Measurements from ENCODE around the gene SLCO4A1.
A peak's percentile ranks its signal among the peaks of the same experiment; 100 is the strongest.

SLCO4A1 gene

GRCh38 chr20:62685781-62686555, 43.7 kb downstream of the SLCO4A1 start:
- no peak for DNase-seq (ENCODE audit: low read depth)

- DNase-seq (ENCODE audit: low read depth), result no peak
Observed at GRCh38 chr20:62686869-62687830, 44.8 kb downstream of the SLCO4A1 start.

GRCh38 chr20:62688083-62688482, 45.8 kb downstream of the SLCO4A1 start:
- no peak for DNase-seq (ENCODE audit: low read depth)

GRCh38 chr20:62688855-62689460, 46.7 kb downstream of the SLCO4A1 start:
- peak; percentile 47 for DNase-seq (ENCODE audit: low read depth)

GRCh38 chr20:62689861-62690260, 47.6 kb downstream of the SLCO4A1 start:
- no peak for DNase-seq (ENCODE audit: low read depth)

- no peak for DNase-seq (ENCODE audit: low read depth)
Observed at GRCh38 chr20:62690261-62690820, 48.0 kb downstream of the SLCO4A1 start.

- no peak for DNase-seq (ENCODE audit: low read depth)
Observed at GRCh38 chr20:62691487-62691886, 49.2 kb downstream of the SLCO4A1 start.

GRCh38 chr20:62692176-62692575, 49.9 kb downstream of the SLCO4A1 start:
- no peak for DNase-seq (ENCODE audit: low read depth)

GRCh38 chr20:62692801-62693523, 50.7 kb downstream of the SLCO4A1 start:
- no peak for DNase-seq (ENCODE audit: low read depth)

- no peak for DNase-seq (ENCODE audit: low read depth)
Observed at GRCh38 chr20:62693524-62693922, 51.2 kb downstream of the SLCO4A1 start.

- DNase-seq (ENCODE audit: low read depth), result no peak
Observed at GRCh38 chr20:62694106-62694505, 51.8 kb downstream of the SLCO4A1 start.

GRCh38 chr20:62694868-62695267, 52.6 kb downstream of the SLCO4A1 start:
- no peak for DNase-seq (ENCODE audit: low read depth)

GRCh38 chr20:62695448-62696414, 53.4 kb downstream of the SLCO4A1 start:
- DNase-seq (ENCODE audit: low read depth), result no peak

GRCh38 chr20:62696434-62696957, 54.2 kb downstream of the SLCO4A1 start:
- no peak for DNase-seq (ENCODE audit: low read depth)

- no peak for DNase-seq (ENCODE audit: low read depth)
Observed at GRCh38 chr20:62696989-62697388, 54.7 kb downstream of the SLCO4A1 start.

GRCh38 chr20:62697468-62697912, 55.2 kb downstream of the SLCO4A1 start:
- DNase-seq (ENCODE audit: low read depth), result no peak

GRCh38 chr20:62698231-62698630, 55.9 kb downstream of the SLCO4A1 start:
- DNase-seq (ENCODE audit: low read depth), result no peak

- DNase-seq (ENCODE audit: low read depth), result no peak
Observed at GRCh38 chr20:62699296-62699695, 57.0 kb downstream of the SLCO4A1 start.

- no peak for DNase-seq (ENCODE audit: low read depth)
Observed at GRCh38 chr20:62699741-62700140, 57.4 kb downstream of the SLCO4A1 start.
